GM18861 (cell line): ENCODE measurements around the gene GSTM3.
"Not testable (repeated sequence)": the region's sequence is repeated elsewhere in the genome, so short reads cannot be mapped to it uniquely, and the experiment has no call there.

Experiments used
- ATAC-seq: cut with Tn5 transposase; IDR thresholded peaks from one replicate; pipeline ENCODE4 v1.9.1; 2021; ENCODE audit not compliant: unreplicated experiment

GSTM3 gene

GRCh38 chr1:109728870-109729269 lies 12.0 kb downstream of the GSTM3 start:
- ATAC-seq = no peak

- no peak for ATAC-seq
Observed at GRCh38 chr1:109726728-109727373, 14.0 kb downstream of the GSTM3 start.

- no peak for ATAC-seq
Observed at GRCh38 chr1:109726007-109726406, 14.8 kb downstream of the GSTM3 start.

GRCh38 chr1:109725510-109725909 lies 15.3 kb downstream of the GSTM3 start:
- no peak for ATAC-seq

- no peak for ATAC-seq
Observed at GRCh38 chr1:109724933-109725332, 15.9 kb downstream of the GSTM3 start.

- ATAC-seq = no peak
Observed at GRCh38 chr1:109722908-109723691, 17.7 kb downstream of the GSTM3 start.

GRCh38 chr1:109721971-109722370 lies 18.9 kb downstream of the GSTM3 start:
- ATAC-seq = no peak

GRCh38 chr1:109721042-109721441 lies 19.8 kb downstream of the GSTM3 start:
- ATAC-seq = no peak

- ATAC-seq = peak; percentile 67
Observed at GRCh38 chr1:109719337-109719837, 21.5 kb downstream of the GSTM3 start.

- ATAC-seq = no peak
Observed at GRCh38 chr1:109718495-109718894, 22.3 kb downstream of the GSTM3 start.

- ATAC-seq = no peak
Observed at GRCh38 chr1:109717729-109718128, 23.1 kb downstream of the GSTM3 start.

GRCh38 chr1:109716570-109717090 lies 24.2 kb downstream of the GSTM3 start:
- ATAC-seq = no peak

- ATAC-seq = no peak
Observed at GRCh38 chr1:109716121-109716520, 24.7 kb downstream of the GSTM3 start.

- no peak for ATAC-seq
Observed at GRCh38 chr1:109714661-109715372, 26.0 kb downstream of the GSTM3 start.

- ATAC-seq = no peak
Observed at GRCh38 chr1:109713636-109714035, 27.2 kb downstream of the GSTM3 start.

GRCh38 chr1:109712321-109712864 lies 28.4 kb downstream of the GSTM3 start:
- no peak for ATAC-seq

GRCh38 chr1:109711593-109712320 lies 29.1 kb downstream of the GSTM3 start, which contains the start of gene GSTM5:
TSS of gene GSTM5 (plus strand) at chr1:109712251. CDS start at chr1:109712313, 62 bp downstream.
- ATAC-seq = not testable (repeated sequence)

GRCh38 chr1:109709822-109710221 lies 31.0 kb downstream of the GSTM3 start:
- ATAC-seq = not testable (repeated sequence)

GRCh38 chr1:109708949-109709348 lies 31.9 kb downstream of the GSTM3 start:
- ATAC-seq = not testable (repeated sequence)

- ATAC-seq = no peak
Observed at GRCh38 chr1:109705411-109705810, 35.4 kb downstream of the GSTM3 start.
